Liver (tissue), 9 donors: ENCODE data around the gene IL5RA. TPM values are rescaled to one million over a fixed set of nuclear protein-coding genes. Genes with fewer than 3 reads are reported as not detected.

Experiments used
- DNase-seq: peaks from one replicate; pipeline ENCODE4 v3.0.0-alpha.2; 2017; ENCODE audit warnings: low spot score
- H3K27ac ChIP-seq, 2 donors: one replicate each; pipeline ENCODE4 v1.7.0; 2013; ENCODE audit warnings: inconsistent platforms in 2 of 2, low read length in 2 of 2, control low read depth in 1 of 2, low read depth in 1 of 2, mild to moderate bottlenecking in 1 of 2
- H3K27me3 ChIP-seq, 4 donors: one replicate each; pipeline versions ENCODE4 v1.6.1 to v1.7.0; 2013; ENCODE audit warnings: low read length in 3 of 4, inconsistent platforms in 1 of 4, mild to moderate bottlenecking in 1 of 4, moderate library complexity in 1 of 4; ENCODE audit not compliant: control insufficient read depth in 4 of 4, insufficient read depth in 4 of 4
- H3K36me3 ChIP-seq, 4 donors: one replicate each; pipeline versions ENCODE4 v1.6.1 to v1.7.0; 2013; ENCODE audit warnings: low read length in 3 of 4, mild to moderate bottlenecking in 3 of 4, low read depth in 1 of 4, moderate library complexity in 1 of 4; ENCODE audit not compliant: control insufficient read depth in 4 of 4, insufficient read depth in 3 of 4
- H3K4me1 ChIP-seq, 4 donors: one replicate each; pipeline versions ENCODE4 v1.6.1 to v1.7.0; 2013; ENCODE audit warnings: low read length in 3 of 4, mild to moderate bottlenecking in 3 of 4, moderate library complexity in 1 of 4; ENCODE audit not compliant: control insufficient read depth in 4 of 4, insufficient read depth in 4 of 4
- H3K4me3 ChIP-seq, 3 donors: one replicate each; pipeline versions ENCODE4 v1.6.1 to v1.7.0; 2013; ENCODE audit warnings: low read length in 3 of 3, control low read depth in 1 of 3, low read depth in 1 of 3, mild to moderate bottlenecking in 1 of 3
- H3K9ac ChIP-seq, 2 donors: one replicate each; pipeline ENCODE4 v1.7.0; 2013; ENCODE audit warnings: low read length in 2 of 2, mild to moderate bottlenecking in 2 of 2, moderate library complexity in 2 of 2, control low read depth in 1 of 2, low read depth in 1 of 2
- H3K9me3 ChIP-seq, 4 donors: one replicate each; pipeline versions ENCODE4 v1.6.1 to v1.7.0; 2013; ENCODE audit warnings: low read length in 3 of 4; ENCODE audit not compliant: control insufficient read depth in 4 of 4
- CTCF ChIP-seq: fragments of 150-350 bp; IDR thresholded peaks from 2 replicates; pipeline ENCODE4 v1.5.1; 2017; ENCODE audit warnings: improper control_type of control experiment, low read depth, low read length; ENCODE audit not compliant: missing input control
- EGR1 ChIP-seq, 2 donors: IDR thresholded peaks; 2 replicates each; pipeline ENCODE4 v1.6.1; 2016 to 2018; ENCODE audit warnings: antibody characterized with exemption in 2 of 2, low read depth in 2 of 2
- FOXA1 ChIP-seq: IDR thresholded peaks from 2 replicates; pipeline ENCODE4 v1.6.1; 2016; ENCODE audit warnings: antibody characterized with exemption
- FOXA2 ChIP-seq: IDR thresholded peaks from 2 replicates; pipeline ENCODE4 v1.6.1; 2016; ENCODE audit warnings: antibody characterized with exemption
- GABPA ChIP-seq, 2 donors: IDR thresholded peaks in 1 of 2; conservative IDR thresholded peaks in 1 of 2; 2 replicates each; pipeline ENCODE4 v1.6.1; 2016; ENCODE audit warnings: antibody characterized with exemption in 2 of 2, mild to moderate bottlenecking in 1 of 2, moderate library complexity in 1 of 2
- HNF4G ChIP-seq: IDR thresholded peaks from 2 replicates; pipeline ENCODE4 v1.6.1; 2016; ENCODE audit warnings: antibody characterized with exemption
- JUND ChIP-seq, 2 donors: IDR thresholded peaks; 2 replicates each; pipeline ENCODE4 v1.6.1; 2016; ENCODE audit warnings: antibody characterized with exemption in 2 of 2
- MAX ChIP-seq: IDR thresholded peaks from 2 replicates; pipeline ENCODE4 v1.6.1; 2016; ENCODE audit warnings: antibody characterized with exemption
- NR2F2 ChIP-seq: IDR thresholded peaks from 2 replicates; pipeline ENCODE4 v1.6.1; 2016; ENCODE audit warnings: antibody characterized with exemption
- RAD21 ChIP-seq, 2 donors: IDR thresholded peaks; 2 replicates each; pipeline ENCODE4 v1.6.1; 2016; ENCODE audit warnings: antibody characterized with exemption in 2 of 2, mild to moderate bottlenecking in 2 of 2
- REST ChIP-seq: IDR thresholded peaks from 2 replicates; pipeline ENCODE4 v1.6.1; 2016; ENCODE audit warnings: antibody characterized with exemption, mild to moderate bottlenecking
- RXRA ChIP-seq, 2 donors: IDR thresholded peaks; 2 replicates each; pipeline ENCODE4 v1.6.1; 2017 to 2018; ENCODE audit warnings: antibody characterized with exemption in 2 of 2, mild to moderate bottlenecking in 1 of 2
- SP1 ChIP-seq: IDR thresholded peaks from 2 replicates; pipeline ENCODE4 v1.6.1; 2018; ENCODE audit warnings: antibody characterized with exemption, mild to moderate bottlenecking
- TAF1 ChIP-seq: conservative IDR thresholded peaks from 2 replicates; pipeline ENCODE4 v1.6.1; 2016; ENCODE audit warnings: antibody characterized with exemption, mild to moderate bottlenecking
- YY1 ChIP-seq: IDR thresholded peaks from 2 replicates; pipeline ENCODE4 v1.6.1; 2016; ENCODE audit warnings: antibody characterized with exemption, mild to moderate bottlenecking
- ZBTB33 ChIP-seq: IDR thresholded peaks from 2 replicates; pipeline ENCODE4 v1.6.1; 2016; ENCODE audit warnings: antibody characterized with exemption
- WGBS: extraction: QIAGEN DNeasy Blood & Tissue Kit; methylation state at CpG from one replicate; pipeline ENCODE4 v1.1.7; 2013; 5-methylcytosine and 5-hydroxymethylcytosine counted together
- polyA plus RNA-seq, 2 donors: library from polyadenylated mRNA; stranded (reverse) in 1 of 2; unstranded in 1 of 2; fragments of 200-250 nt in 1 of 2; fragments of >200 nt in 1 of 2; fragmentation: Nextera tagmentation in 1 of 2; extraction: Ambion mirVana in 1 of 2; gene quantifications; one replicate each; pipeline versions ENCODE4 v1.2.1 to v1.2.3, GENCODE V29; 2013 to 2015
- total RNA-seq, 2 donors: library from RNA; depleted of rRNA; stranded (reverse); fragments of >200 nt; gene quantifications; one replicate each; pipeline ENCODE4 v1.2.3, GENCODE V29; 2014
- donor health status: healthy.
- donor health status: healthy.
- donor health status: healthy.
- donor health status: healthy.
- donor health status: healthy.

The IL5RA gene
- total and polyA plus RNA-seq, 4 donors = 0.02 to 0.56 (median 0.08) TPM; not detected in 1

DNA sequence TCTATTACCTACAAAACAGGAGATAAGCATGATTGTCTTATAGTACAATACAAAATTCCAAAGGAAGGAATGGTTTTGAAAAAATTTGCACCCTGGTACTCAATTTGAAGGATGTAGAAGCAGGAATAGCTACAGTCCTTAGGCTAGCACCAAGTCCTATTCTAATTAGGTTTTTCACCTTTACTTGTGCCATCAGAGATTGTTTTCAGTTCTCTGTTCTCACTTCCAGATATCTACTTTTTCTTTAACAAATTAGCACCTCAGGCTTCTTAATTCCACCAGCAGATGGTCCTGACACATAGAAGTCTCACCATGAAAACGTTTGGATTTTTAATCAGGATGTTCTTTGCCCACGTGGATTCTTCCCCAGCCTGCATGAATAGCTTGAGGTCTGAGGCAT lies 43.8 kb downstream of the IL5RA start:
- 27% methylated on average over 2 of the region's 2 CpGs for WGBS
- Histone ChIP-seq H3K9ac (no peak overlapping the region), H3K27me3 (peaks cover 0 to 3% (median 0%) of the 10 kb centered on the region in 4 donors), H3K9me3 (no peaks in the 10 kb centered on the region), H3K4me1 (no peaks in the 10 kb centered on the region), H3K36me3 (no peaks in the 10 kb centered on the region), H3K27ac (no peak overlapping the region), H3K4me3 (no peak overlapping the region)
- TF ChIP-seq RXRA (IDR thresholded peaks at IDR 0.05) (no peak), CTCF (no peak), FOXA1 (no peak), YY1 (no peak), ZBTB33 (no peak), GABPA (IDR thresholded peaks at IDR 0.05 in 1 of 2, conservative IDR thresholded peaks at IDR 0.05 in 1 of 2) (no peak), FOXA2 (no peak), RAD21 (IDR thresholded peaks at IDR 0.05) (no peak), SP1 (no peak), MAX (no peak), JUND (IDR thresholded peaks at IDR 0.05) (no peak)
- no peak for DNase-seq

- no peaks in the 10 kb centered on the region for H3K9me3 ChIP-seq
- 83% methylated on average over 2 of the region's 2 CpGs for WGBS
- H3K27me3 ChIP-seq = peaks cover 0 to 3% (median 0%) of the 10 kb centered on the region in 4 donors
- H3K27ac ChIP-seq = no peak overlapping the region
- no peak for DNase-seq
- TF ChIP-seq SP1 = no peak
- TF ChIP-seq EGR1 (IDR thresholded peaks at IDR 0.05; ENCODE audit: low read depth in 2 of 2) = no peak
- no peak for TF ChIP-seq RAD21 (IDR thresholded peaks at IDR 0.05)
- TF ChIP-seq REST = no peak
- no peak for TF ChIP-seq TAF1
- TF ChIP-seq HNF4G = no peak
- TF ChIP-seq NR2F2 = no peak
- no peak for TF ChIP-seq YY1
- TF ChIP-seq CTCF = no peak
- TF ChIP-seq ZBTB33 = no peak
- no peaks in the 10 kb centered on the region for H3K36me3 ChIP-seq
- H3K9ac ChIP-seq = no peak overlapping the region
- H3K4me3 ChIP-seq = no peak overlapping the region
- H3K4me1 ChIP-seq = no peaks in the 10 kb centered on the region
Observed at GRCh38 chr3:3065876-3066275, 44.3 kb downstream of the IL5RA start.
